HG02884 (cell line): ENCODE results near the gene ABCD3.
"Not testable (repeated sequence)": the region's sequence is repeated elsewhere in the genome, so short reads cannot be mapped to it uniquely, and the experiment has no call there.

Source experiments
- ATAC-seq: cut with Tn5 transposase; IDR thresholded peaks from one replicate; pipeline ENCODE4 v1.9.1; 2021; ENCODE audit warnings: mild to moderate bottlenecking, moderate library complexity; ENCODE audit not compliant: unreplicated experiment

ABCD3 gene

DNA sequence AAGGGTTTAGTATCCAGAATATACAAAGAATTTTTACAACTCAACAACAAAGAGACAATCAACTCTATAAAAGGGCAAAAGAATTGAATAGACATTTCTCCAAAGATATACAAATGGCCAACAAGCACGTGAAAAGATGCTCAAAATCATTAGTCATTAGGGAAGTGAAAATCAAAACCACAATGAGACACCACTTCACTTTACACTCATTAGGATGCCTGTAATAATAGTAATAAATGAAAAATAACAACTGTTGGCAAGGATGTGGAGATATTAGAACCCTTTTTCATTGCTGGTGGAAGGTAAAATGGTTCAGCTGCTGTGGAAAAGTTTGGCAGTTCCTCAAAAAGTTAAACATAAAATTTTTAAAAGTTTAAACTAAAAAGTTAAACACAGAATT is 7.0 kb upstream of the ABCD3 start:
- peak; percentile 87 for ATAC-seq

DNA sequence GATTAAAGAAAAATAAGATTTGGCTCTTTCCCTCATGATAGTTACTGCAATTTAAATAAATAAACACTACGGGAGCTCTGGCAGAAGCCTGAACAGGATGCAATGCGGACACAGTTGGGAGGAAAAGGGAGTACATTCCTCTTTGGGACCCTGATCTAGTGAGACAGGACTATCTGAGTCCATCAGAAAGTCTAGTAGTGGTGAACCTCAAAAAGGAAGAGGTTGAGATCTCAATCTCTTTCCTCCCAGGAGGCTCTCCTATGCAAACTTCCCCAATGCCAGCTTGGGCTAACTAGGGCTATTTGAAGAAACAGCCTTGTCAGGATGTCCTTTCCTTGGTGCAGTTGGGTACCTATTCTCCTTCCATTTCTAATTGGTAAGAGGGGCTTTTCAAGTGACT is 4.9 kb upstream of the ABCD3 start:
- ATAC-seq, result no peak

DNA sequence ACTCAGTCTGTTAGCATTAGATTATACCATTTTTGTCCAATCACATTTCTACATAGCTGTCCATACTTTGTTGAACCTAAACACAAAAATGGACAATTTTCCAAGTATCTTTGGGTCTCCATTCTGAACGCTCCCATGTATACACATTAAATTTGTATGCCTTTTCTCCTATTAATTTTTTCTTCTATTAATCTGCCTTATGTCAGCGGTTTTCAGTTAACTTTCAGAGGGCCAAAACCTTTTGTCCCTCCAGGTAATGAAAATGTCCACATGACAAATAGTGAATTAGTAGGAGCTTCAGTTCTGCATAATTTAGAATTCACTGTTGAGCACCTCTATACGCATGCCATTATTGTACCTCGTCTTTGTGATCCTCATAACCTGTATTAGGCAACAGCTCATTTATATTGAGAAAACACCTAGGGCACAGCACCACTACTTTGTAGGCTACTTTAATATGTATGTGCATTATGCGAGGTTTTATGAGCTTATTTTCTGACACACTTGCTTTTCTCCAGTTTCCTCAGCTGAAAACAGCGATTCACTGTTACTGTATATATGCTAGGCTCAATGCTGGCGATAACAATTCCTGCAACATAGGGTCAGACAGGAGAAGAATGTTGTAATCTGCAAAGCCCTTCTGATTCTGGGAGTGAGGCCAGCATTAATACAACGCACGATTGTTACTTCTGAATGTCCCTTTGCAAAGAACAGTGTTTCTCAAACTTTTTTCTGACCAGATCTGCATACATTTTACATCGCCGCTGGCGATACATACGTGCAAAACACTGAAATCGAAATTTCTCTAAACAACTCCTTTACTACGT is 1.1 kb upstream of the ABCD3 start:
- no peak for ATAC-seq

- no peak for ATAC-seq
Measured at GRCh38 chr1:94417728-94417977, 536 bp upstream of the ABCD3 start.

DNA sequence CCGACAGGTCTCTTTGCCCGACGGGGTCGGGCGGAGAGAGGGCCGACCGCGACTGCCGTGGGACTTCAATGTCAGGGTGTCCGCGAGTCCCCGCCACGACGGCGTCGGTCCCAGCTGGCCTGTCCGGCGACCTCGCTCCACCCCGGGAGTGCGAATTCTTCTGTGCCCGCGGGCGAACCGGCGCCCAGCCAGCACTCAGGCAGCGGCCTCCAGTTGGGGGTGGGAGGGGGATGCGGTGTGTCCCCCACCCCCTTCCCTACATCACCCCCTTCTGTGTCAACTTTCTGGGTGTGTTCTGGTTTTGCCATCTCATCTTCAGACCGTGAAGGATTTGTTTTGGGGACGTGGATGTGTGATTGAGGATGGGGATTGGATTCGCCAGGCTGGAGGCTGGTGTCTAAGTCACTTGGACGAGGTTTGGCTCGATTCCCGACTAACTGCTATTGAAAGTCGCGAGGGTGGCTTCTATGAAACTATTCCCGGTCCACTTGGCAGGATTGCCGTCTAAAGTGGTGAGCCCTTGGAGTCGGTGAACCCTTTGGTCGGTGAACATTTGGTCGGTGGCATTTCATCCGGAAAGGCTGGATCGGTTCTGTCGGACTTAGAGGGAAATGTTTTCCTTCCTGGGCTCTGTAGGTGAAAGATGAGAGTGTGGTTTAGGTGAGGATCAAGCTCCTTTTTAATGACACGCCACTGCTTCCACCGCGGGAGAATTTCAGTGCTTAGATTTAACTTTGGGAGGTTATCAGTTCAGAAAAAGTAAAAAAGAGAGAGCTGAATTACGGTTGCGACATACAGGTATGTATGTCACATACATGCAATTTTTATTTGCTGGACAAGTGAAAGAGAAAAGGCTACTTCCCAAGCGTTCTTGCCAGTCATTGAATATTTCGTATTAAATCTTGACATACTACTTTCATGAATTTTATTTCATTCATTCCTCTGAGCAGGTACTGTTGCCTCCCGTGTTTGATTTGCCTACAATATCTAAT is 771 bp downstream of the ABCD3 start:
- peak; percentile 15 for ATAC-seq

DNA sequence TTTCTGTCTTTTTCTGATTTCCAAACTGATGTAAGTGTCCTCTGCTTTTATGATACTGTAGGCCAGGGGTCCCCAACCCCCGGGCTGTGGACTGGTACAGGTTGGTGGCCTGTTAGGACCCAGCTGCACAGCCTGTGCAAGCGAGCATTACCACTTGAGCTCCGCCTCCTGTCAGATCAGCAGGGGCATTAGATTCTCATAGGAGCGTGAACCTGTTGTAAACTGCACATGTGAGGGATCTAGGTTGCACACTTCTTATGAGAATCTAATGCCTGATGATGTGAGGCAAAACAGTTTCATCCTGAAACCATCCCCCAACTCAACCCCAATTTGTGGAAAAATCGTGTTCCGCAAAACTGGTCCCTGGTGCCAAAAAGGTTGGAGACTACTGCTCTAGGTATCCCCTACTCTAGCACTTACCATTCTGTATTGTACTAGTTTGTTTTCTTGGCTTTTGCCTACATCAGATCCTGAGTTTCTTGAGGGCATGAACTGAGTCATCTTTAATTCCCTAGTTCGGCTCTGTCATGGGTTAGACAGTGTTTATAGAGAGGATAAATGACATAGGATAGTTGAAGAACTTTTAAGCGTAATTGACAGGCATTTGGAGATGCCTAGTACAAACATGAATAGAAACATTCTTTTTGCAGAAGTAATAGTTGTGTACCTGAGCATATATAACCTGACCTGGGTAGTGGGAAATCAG is 4.1 kb downstream of the ABCD3 start:
- no peak for ATAC-seq

- ATAC-seq, result no peak
Measured at GRCh38 chr1:94425821-94426484, 7.8 kb downstream of the ABCD3 start.

- ATAC-seq, result not testable (repeated sequence)
Measured at GRCh38 chr1:94426485-94426870, 8.3 kb downstream of the ABCD3 start.

DNA sequence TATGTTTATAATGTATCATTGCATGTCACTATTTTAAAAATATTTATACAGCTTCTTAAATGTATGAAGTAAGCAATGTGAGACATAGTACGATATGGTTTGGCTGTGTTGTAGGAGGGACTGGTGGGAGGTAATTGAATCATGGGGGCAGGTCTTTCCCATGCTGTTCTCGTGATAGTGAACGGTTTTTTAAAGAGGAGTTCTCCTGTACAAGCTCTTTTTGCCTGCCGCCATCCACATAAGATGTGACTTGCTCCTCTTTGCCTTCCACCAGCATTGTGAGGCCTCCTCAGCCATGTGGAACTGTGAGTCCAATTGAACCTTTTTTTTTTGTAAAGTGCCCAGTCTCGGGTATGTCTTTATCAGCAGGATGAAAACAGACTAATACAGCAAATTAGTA is 10.3 kb downstream of the ABCD3 start:
- ATAC-seq, result no peak

DNA sequence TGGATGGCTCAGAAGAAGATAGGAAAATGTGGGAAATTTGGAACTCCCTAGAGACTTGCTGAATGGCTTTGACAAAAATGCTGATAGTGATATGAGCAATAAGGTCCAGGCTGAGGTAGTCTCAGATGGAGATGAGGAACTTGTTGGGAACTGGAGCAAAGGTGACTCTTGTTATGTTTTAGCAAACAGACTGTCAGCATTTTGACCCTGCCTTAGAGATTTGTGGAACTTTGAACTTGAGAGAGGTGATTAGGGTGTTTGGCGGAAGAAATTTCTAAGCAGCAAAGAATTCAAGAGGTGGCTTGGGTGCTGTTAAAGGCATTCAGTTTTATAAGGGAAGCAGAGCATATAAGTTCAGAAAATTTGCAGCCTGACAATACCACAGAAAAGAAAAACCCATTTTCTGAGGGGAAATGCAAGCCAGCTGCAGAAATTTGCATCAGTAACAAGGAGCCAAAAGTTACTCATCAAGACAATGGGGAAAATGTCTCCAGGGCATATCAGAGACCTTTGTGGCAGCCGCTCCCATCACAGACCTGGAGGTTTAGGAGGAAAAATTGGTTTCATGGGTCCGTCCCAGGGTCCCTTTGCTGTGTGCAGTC is 10.8 kb downstream of the ABCD3 start:
- ATAC-seq, result not testable (repeated sequence)

- ATAC-seq, result not testable (repeated sequence)
Measured at GRCh38 chr1:94430066-94430465, 11.9 kb downstream of the ABCD3 start.

GRCh38 chr1:94433866-94434265 is 15.7 kb downstream of the ABCD3 start:
- ATAC-seq, result no peak

DNA sequence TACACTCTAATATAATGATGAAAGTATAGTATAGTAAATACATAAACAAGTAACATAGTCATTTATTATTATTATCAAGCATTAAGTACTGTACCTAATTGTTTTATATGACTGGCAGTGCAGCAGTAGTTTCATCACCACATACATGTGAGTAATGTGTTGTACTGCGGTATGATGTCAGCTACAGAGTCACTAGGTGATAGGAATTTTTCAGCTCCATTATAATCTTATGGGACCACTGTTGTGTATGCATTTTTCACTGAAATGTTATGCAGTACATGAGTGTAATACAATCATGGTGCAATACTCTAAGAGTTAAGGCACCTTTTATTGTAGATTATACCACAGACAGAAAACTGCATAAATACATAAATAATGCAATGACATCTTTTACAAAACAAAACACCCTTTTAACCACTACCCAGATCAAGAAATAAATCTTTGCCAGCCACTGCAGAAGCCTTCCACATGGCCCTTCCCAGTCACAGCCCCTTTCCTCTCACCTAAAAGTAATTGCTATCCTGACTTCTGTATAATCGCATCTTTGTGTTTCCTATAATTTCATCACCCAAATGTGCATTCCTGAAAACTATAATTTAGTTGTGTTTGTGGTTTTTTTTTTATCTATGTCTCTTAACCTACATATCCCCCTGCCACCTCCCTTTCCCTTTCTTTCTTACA is 16.3 kb downstream of the ABCD3 start:
- no peak for ATAC-seq

GRCh38 chr1:94438692-94439276 is 20.6 kb downstream of the ABCD3 start:
- ATAC-seq, result no peak

GRCh38 chr1:94440088-94440487 is 21.9 kb downstream of the ABCD3 start:
- ATAC-seq, result no peak

DNA sequence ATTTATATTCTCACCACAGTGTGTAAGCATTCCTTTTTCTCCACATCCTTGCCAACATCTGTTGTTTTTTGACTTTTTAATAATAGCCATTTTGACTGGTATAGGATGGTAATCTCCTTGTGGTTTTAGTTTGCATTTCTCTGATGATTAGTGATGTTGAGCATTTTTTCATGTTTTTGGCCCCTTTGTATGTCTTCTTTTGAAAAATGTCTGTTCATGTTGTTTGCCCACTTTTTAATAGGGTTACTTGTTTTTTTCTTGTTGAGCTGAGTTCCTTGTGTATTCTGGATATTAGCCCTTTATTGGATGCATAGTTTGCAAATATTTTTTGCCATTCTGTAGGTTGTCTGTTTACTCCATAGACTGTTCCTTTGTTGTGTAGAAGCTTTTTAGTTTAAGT is 24.9 kb downstream of the ABCD3 start:
- ATAC-seq, result not testable (repeated sequence)

DNA sequence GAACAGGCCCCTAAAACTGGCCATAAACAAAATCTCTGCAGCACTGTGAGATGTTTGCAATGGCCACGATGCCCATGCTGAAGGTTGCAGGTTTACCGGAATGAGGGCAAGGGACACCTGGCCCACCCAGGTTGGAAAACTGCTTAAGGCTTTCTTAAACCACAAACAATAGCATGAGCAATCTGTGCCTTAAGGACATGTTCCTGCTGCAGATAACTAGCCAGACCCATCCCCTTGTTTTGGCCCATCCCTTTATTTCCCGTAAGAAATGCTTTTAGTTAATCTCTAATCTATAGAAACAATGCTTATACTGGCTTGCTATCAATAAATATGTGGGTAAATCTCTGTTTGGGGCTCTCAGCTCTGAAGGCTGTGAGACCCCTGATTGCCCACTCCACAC is 26.6 kb downstream of the ABCD3 start:
- not testable (repeated sequence) for ATAC-seq

GRCh38 chr1:94445733-94446132 is 27.5 kb downstream of the ABCD3 start:
- ATAC-seq, result not testable (repeated sequence)

DNA sequence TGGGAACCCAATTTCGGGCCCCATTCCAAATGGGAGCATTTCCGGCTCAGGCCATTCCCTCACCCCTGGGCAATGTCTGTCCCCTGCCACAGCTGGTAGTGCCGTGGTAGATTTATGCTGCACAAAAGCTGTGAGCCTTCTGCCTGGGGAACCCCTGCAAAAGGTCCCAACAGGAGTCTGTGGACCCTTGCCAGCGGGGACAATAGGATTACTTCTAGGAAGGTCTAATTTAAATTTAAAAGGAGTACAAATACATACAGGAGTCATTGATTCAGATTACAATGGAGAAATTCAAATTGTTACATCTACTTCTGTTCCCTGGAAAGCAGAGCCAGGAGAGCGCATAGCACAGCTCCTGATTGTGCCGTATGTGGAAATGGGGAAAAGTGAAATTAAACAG is 28.0 kb downstream of the ABCD3 start:
- ATAC-seq, result not testable (repeated sequence)

- ATAC-seq, result not testable (repeated sequence)
Measured at GRCh38 chr1:94448741-94449140, 30.6 kb downstream of the ABCD3 start.
